GM18861 (cell line): Measurements from ENCODE around the gene CACNA2D3.

Experiments
- ATAC-seq: cut with Tn5 transposase; IDR thresholded peaks from one replicate; pipeline ENCODE4 v1.9.1; 2021; ENCODE audit not compliant: unreplicated experiment

CACNA2D3 gene

GRCh38 chr3:54653456-54654195, 531.3 kb downstream of the CACNA2D3 start:
- ATAC-seq, result no peak

- ATAC-seq, result no peak
These were observed 532.4 kb downstream of the CACNA2D3 start for GRCh38 chr3:54654776-54655175.

GRCh38 chr3:54659347-54659746, 537.0 kb downstream of the CACNA2D3 start:
- no peak for ATAC-seq

- ATAC-seq, result no peak
These were observed 538.4 kb downstream of the CACNA2D3 start for GRCh38 chr3:54660714-54661132.

GRCh38 chr3:54661151-54661550, 538.8 kb downstream of the CACNA2D3 start:
- no peak for ATAC-seq

- no peak for ATAC-seq
These were observed 541.2 kb downstream of the CACNA2D3 start for GRCh38 chr3:54663501-54664011.

GRCh38 chr3:54665016-54665600, 542.8 kb downstream of the CACNA2D3 start:
- no peak for ATAC-seq

DNA sequence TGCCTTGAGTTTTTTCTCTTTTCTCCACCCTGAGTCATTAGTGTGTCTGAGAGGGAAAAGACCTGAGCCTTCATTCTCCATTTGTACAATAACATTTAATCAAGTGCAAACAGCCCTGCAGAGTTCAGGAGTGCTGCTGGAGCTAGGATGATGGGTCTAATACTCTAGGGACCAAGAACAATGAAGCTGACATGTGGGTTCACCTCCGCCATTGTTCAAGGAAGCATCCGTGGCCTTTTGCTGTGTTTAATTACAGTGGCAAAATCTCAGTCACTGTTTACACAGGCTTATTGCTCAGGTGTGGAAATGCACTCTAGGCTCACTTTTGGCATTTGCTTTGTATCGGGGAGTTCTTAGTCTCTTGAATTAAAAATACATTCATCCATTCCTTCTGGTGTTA, 545.9 kb downstream of the CACNA2D3 start:
- no peak for ATAC-seq

DNA sequence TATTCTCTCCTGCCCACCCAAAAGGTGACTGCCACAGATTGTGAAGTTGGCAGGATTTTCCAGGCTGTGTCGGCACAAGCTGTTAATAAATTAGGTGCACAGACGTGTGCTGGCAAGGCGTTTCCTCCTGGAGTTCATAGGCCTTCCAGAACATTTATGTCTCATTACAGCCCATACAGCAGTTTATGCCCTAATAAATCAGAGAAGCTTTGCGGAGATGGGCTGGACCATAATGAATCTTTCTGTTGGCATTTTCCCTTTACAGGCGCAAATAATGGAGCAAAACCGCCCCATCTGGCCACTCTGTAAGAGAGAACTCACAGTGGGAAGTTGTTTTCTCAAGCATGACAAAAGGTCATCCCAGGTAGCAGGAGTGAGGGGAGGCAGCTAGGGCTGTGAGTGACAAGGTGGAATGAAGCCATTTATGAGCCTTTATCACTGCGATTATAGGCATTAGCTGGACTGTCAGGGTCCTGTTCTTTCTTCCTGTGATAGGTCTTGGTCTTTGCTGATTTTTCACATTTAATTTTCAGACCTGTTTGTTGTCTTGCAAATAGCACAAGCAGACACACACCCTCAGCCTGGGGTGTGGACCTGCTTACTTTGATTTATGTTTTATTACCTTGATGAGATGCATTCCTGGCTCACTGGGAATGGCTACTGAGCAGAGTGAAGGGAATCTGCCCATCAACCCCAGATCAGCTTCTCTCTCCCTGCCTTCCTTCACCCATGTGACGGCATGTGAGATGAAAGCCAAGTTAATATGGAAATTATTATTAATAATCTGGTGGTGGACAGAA, 548.0 kb downstream of the CACNA2D3 start:
- ATAC-seq, result no peak

DNA sequence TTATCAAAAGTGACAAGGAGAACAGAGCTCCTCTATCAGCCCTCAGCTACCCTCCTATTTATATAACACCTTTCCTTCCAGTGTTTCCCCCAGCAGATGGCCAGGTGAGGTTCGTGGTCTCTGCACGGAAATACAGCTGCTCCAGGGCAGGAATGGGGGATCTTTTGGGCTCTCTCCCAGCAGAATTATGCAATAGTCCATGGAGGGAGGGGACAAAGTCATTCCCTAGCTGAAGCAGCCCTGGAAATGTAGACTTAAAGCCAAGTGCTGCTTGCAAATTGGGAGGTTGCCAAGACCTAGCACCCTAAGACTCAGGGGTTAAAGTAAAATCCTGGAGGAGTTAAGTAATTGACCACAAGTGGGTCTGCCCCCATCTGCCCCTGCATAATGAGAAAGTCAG, 549.2 kb downstream of the CACNA2D3 start:
- ATAC-seq, result no peak

DNA sequence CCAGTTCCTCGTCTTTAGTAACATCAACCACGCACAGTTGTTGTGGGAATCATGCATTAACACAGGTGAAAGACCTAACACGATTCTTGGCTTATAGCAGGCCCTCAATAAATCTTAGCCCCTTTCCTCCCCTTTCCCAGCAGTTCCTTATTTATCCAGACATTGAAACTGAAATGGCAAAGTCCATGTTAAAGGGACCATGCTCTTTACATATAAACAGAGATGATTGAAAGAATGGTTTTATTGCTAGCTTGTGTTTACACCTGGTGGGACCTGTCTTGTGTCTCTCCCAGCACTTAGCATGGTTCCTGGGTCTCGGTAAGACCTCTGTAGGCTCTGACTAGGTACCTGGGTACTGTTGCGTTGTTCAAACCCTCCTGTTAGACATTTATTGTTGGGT, 553.7 kb downstream of the CACNA2D3 start:
- ATAC-seq, result no peak

GRCh38 chr3:54681706-54682105, 559.4 kb downstream of the CACNA2D3 start:
- ATAC-seq, result no peak

GRCh38 chr3:54685213-54685612, 562.9 kb downstream of the CACNA2D3 start:
- no peak for ATAC-seq

DNA sequence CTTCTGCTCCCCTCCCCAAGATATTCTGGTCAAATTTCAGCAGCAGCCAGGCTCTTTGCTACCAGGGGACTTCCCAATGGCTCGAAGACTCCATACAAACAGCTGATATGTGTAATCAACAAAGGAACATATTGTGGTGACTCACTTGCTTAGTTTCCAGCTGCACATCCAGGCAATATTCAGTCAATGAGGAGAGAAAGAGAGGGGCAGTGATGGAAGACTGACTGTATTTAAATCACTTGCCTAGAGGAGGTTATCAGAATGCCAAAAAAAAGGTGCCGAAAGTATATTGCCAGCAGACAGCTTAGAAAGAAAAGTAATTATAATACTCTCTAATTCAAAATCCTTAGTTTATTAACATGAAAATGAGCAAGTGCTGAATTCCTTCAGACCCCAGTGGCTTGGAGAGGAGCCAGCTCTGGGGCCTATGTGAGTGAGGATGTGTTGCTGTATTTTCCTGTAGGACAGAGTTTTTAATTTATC, 569.0 kb downstream of the CACNA2D3 start:
- no peak for ATAC-seq

DNA sequence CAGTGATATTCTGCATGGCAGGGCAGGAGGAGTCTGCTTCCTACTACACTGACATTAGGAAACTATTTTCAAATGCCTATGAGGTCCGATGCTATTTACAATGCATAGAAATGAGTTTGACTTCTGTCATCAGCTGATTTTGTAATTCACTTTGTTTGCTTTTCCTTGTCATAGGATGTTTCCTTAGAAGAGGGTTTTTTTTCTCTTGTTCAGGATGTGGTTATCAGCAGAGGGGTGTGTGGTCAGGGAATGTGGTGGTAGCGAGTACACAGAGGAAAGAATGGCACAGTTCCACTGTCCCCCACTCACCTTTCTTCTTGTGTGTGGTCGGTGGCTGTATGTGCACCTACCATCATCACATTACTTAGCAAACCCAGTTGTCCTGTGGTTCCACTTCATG, 574.0 kb downstream of the CACNA2D3 start:
- ATAC-seq, result no peak

GRCh38 chr3:54698054-54698453, 575.7 kb downstream of the CACNA2D3 start:
- no peak for ATAC-seq

DNA sequence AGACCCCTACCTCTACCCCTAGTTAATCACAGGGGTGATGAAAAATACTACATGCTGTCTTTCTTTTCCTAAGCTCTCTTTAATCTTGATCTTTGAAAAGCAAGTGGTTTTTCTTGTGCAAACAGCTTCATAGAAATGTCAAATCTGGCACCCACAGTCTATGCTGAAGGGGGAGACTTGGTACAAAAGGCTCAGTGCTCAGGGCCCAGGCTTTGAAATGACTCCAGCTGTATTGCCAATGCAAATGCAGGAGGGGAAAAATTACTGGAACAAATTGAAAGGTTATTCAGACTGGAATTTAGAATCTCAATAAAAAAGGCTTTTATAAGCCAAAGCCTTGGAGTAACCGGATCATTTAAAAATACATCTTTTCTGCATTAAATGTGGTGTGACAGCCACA, 581.6 kb downstream of the CACNA2D3 start:
- ATAC-seq, result no peak

DNA sequence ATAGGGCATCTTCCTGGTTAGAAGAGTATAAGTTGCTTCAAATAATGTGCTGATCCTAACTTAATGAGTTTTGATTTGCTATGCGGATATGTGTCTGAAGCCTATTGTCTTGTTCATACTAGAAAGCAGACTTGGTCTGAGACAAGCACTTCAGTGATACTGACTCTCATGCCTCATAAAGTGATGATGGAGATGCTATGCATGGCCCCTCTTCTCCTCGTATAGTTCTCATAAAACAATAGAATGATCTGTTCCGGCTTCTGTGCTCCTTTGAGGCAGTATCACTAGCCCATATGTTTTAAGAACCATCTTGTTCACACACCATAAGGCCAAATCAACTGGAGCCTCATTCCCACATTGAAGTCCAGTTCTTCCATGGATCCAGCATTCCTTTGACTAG, 583.4 kb downstream of the CACNA2D3 start:
- no peak for ATAC-seq

DNA sequence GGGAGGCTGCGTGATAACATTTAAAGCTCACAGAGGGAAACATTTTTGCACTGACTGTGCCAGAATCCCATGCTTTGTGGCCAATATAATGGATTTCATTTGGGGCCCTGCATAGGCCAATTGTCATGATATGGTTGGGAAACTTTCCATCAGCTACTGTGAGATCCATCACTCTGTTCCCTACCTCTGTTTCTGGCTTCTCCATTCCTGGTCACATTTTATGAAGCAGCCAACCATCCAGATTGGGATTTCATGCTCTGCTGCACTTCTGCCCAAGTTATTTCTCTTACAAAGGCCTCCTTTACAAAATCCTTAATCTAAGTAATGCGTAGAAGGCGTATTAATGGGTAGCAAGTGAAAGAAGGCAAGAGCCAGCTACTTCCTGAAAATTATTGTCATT, 584.4 kb downstream of the CACNA2D3 start:
- ATAC-seq, result no peak

DNA sequence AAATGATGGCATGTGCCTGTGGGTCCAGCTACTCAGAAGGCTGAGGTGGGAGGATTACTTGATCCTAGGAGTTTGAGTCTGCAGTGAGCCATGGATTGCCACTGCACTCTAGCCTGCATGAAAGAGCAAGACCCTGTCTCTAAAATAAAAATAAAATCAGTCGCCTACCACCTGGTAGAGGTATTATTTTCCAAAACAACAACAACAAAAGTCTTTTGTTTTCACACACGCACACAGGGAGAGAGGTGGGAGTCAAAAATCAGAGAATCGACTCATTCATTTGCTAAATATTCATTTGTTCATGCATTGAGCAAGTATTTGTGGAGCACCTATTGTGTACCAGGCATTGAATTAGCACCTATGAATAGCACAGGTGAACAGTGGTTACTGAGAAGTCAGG, 587.4 kb downstream of the CACNA2D3 start:
- ATAC-seq, result no peak

DNA sequence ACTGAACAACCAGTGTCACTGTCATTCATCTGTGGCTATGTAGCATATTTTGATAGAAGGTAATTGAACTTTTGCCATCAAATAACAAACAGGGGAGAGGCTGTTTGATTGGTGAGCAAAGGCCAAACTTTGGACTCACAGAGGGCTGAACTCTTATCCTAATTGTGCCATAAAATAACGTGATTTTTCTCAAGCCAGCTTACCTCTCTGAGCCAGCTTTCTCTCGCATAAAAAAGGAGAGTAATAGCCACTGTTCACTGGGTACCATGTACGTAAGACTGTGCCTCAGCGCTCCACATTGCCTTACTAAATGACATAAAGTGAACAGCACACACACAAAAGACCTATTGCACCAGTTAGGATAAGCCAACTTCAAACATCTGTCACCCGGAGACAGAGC, 588.6 kb downstream of the CACNA2D3 start:
- no peak for ATAC-seq

GRCh38 chr3:54712539-54712938, 590.2 kb downstream of the CACNA2D3 start:
- ATAC-seq, result no peak
